Progenitor cell of endocrine pancreas (in vitro differentiated cells): ENCODE data around the gene POLR2A. TPM values are rescaled to one million over a fixed set of nuclear protein-coding genes. Genes with fewer than 3 reads are reported as not detected.

ENCODE experiments used
- DNase-seq: peaks from one replicate; pipeline ENCODE4 v3.0.0; 2021; ENCODE audit warnings: low spot score; ENCODE audit not compliant: unreplicated experiment
- H3K27ac Mint-ChIP-seq: 2 replicates; pipeline ENCODE4 v1.8.0; 2021; ENCODE audit warnings: mild to moderate bottlenecking, moderate library complexity, mixed read lengths
- H3K27me3 Mint-ChIP-seq: 2 replicates; pipeline ENCODE4 v1.8.0; 2021; ENCODE audit warnings: mixed read lengths
- H3K36me3 Mint-ChIP-seq: 2 replicates; pipeline ENCODE4 v1.8.0; 2022; ENCODE audit warnings: mixed read lengths; ENCODE audit not compliant: insufficient read depth
- H3K4me1 Mint-ChIP-seq: 2 replicates; pipeline ENCODE4 v1.8.0; 2021; ENCODE audit warnings: low read depth, mixed read lengths
- H3K4me3 Mint-ChIP-seq: 2 replicates; pipeline ENCODE4 v1.8.0; 2021; ENCODE audit warnings: low read depth, mild to moderate bottlenecking, moderate library complexity, mixed read lengths
- H3K9me3 Mint-ChIP-seq: 2 replicates; pipeline ENCODE4 v1.8.0; 2021; ENCODE audit warnings: low read depth, mixed read lengths
- CTCF ChIP-seq: fragments of 200-600 bp; sonication (generic); IDR thresholded peaks from one replicate; pipeline ENCODE4 v1.5.0; 2021; ENCODE audit warnings: antibody characterized with exemption, mild to moderate bottlenecking; ENCODE audit not compliant: unreplicated experiment
- total RNA-seq: library from RNA; stranded (reverse); gene quantifications from 2 replicates; pipeline ENCODE4 v1.2.1, GENCODE V29; 2021

The POLR2A gene
- total RNA-seq, 1 donor from 2014 or later, result 195 TPM

GRCh38 chr17:7508846-7509245 is 24.7 kb downstream of the POLR2A start:
- Mint-ChIP-seq H3K27ac (no peak overlapping the region), H3K27me3 (no peaks in the 10 kb centered on the region), H3K4me3 (no peak overlapping the region), H3K9me3 (no peaks in the 10 kb centered on the region), H3K4me1 (no peaks in the 10 kb centered on the region), H3K36me3 (peaks cover 34% of the 10 kb centered on the region)
- no peak for TF ChIP-seq CTCF
- no peak for DNase-seq

GRCh38 chr17:7509937-7510336 is 25.8 kb downstream of the POLR2A start:
- TF ChIP-seq CTCF, result no peak
- Mint-ChIP-seq H3K4me1 (no peaks in the 10 kb centered on the region), H3K4me3 (no peak overlapping the region), H3K36me3 (peaks cover 30% of the 10 kb centered on the region), H3K9me3 (no peaks in the 10 kb centered on the region), H3K27ac (no peak overlapping the region), H3K27me3 (no peaks in the 10 kb centered on the region)
- DNase-seq, result no peak

GRCh38 chr17:7511108-7511507 is 26.9 kb downstream of the POLR2A start:
- Mint-ChIP-seq H3K36me3 (peaks cover 29% of the 10 kb centered on the region), H3K4me3 (no peak overlapping the region), H3K27me3 (no peaks in the 10 kb centered on the region), H3K9me3 (no peaks in the 10 kb centered on the region), H3K4me1 (no peaks in the 10 kb centered on the region), H3K27ac (peak overlapping the region; percentile 10)
- no peak for TF ChIP-seq CTCF
- DNase-seq, result no peak

GRCh38 chr17:7512105-7512504 is 27.9 kb downstream of the POLR2A start:
- H3K27me3 Mint-ChIP-seq, result no peaks in the 10 kb centered on the region
- no peak for DNase-seq
- peaks cover 27% of the 10 kb centered on the region for H3K36me3 Mint-ChIP-seq
- no peak for TF ChIP-seq CTCF
- H3K4me1 Mint-ChIP-seq, result no peaks in the 10 kb centered on the region
- H3K27ac Mint-ChIP-seq, result no peak overlapping the region
- no peak overlapping the region for H3K4me3 Mint-ChIP-seq
- H3K9me3 Mint-ChIP-seq, result no peaks in the 10 kb centered on the region

- Mint-ChIP-seq H3K9me3 (no peaks in the 10 kb centered on the region), H3K27me3 (no peaks in the 10 kb centered on the region), H3K36me3 (peaks cover 25% of the 10 kb centered on the region), H3K4me3 (no peak overlapping the region), H3K4me1 (no peaks in the 10 kb centered on the region), H3K27ac (peak overlapping the region; percentile 24)
- no peak for TF ChIP-seq CTCF
- DNase-seq, result no peak
Measured at GRCh38 chr17:7512824-7513540, 28.8 kb downstream of the POLR2A start.
